CD4-positive, alpha-beta T cell treated with Interleukin-4 for 4 hours (primary cell): ENCODE results near the gene PTBP2.

Experiments
- DNase-seq: peaks from one replicate; pipeline ENCODE4 v3.0.0-alpha.2; 2020

Gene PTBP2, protein sequence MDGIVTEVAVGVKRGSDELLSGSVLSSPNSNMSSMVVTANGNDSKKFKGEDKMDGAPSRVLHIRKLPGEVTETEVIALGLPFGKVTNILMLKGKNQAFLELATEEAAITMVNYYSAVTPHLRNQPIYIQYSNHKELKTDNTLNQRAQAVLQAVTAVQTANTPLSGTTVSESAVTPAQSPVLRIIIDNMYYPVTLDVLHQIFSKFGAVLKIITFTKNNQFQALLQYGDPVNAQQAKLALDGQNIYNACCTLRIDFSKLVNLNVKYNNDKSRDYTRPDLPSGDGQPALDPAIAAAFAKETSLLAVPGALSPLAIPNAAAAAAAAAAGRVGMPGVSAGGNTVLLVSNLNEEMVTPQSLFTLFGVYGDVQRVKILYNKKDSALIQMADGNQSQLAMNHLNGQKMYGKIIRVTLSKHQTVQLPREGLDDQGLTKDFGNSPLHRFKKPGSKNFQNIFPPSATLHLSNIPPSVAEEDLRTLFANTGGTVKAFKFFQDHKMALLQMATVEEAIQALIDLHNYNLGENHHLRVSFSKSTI

DNA sequence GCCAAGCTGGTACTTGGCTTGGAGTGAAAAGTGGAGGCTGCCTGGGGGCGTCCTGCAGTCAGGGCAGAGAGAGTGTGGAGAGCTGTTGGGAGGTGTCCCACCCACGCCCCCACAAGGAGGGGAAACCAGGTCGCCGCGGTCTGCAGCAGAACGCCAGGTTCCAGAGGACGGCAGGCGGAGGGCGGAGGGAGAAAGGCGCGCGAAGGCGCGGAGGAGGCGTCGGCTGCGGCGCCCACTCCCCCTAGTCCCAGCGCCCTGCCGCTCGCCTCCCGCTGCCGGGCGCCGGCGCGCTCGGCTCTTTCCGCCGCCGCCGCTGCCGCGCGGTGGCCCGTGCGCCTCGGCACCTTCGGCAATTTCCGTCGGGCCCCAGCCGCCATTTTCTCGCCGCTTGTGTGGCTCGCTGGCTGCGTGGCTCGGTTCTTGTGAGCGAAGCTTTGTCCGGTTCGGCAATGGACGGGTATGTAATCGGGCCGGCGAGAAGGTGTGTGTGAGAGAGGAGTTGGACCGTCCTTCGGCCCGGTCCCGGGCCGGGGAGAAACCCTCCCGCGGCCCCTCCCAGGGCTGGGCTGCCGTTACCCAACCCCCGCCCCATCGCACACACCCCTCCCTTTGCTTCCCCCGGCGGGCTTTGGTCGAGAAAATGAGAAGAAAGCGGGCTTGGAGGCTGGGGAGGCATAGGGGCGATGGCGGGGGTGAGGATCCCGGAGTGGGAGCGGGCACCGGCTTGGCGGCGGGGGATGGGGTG, at the start of gene PTBP2:
Gene PTBP2, plus strand, starts transcription at position 369 of the 745 bp plus-strand sequence. Its CDS starts 81 bp downstream, at position 450.
- peak; percentile 77 for DNase-seq

DNA sequence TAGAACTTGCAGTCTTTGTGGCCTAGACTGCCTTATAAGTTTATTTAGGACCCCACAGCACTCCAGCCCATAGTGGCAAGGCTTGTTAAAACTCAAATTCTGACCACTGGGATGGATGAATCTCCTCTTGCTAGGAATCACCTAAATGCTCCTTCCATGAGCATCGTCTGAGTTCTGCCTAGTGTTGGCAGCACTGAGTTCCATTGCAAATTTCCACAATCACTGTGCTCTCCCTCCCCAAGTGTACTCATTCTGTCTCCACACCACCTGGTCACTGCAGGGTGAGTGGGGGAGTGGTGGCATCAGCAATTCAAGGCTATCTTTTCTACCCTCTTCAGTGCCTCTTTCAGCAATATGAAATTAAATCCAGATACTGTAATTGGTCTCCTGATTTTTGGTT, 46.7 kb upstream of the PTBP2 start:
- no peak for DNase-seq

DNA sequence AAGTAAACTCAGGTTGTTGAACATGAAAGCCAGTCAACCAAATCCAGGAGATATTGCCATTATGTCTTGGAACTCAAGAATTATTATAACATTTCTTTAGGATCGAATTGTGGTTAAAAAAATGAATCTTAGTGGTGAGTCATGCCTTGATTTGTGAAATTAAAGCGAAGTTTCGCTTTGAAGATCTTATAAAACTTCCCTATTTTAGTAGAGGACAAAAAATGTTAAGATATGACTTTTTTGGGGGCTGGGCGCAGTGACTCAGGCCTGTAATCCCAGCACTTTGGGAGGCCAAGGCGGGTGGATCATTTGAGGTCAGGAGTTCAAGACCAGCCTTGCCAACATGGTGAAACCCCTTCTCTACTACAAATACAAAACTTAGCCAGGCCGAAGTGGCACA, 39.5 kb upstream of the PTBP2 start:
- DNase-seq: no peak

DNA sequence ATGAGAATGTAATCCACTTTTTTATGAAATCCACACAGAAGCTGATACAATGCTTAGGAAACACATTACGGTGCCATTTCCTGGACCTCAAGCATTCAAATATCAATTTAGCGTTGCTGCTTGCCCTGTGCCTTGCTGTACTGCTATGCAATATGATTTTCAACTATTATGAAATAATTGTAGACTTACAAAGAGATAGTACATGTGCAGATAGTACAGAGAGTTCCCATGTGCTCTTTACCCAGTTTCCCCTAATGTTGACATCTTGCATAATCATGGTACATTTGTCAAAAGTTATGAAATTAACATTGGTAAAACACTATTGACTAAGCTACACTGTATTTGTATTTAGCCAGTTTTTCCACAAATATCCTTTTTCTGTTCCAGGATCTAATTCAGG, 37.7 kb upstream of the PTBP2 start:
- DNase-seq: no peak

DNA sequence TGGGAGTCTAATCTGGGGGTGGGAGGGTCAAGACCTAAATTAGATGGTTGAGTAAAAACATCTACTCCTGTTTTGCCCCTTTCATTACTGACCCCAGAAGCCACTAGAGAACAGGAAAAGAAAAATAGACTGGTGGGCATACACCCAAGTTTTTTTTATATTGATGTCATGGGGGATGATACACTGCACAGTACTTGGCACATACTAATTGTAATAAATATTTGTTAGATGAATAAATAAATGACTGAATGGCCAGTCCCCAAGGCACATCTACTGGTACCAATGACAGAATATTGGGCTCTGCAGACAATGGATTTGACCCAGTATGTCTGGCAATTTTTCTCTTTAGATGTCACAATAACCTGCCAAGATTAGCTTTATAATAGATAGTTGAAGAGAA, 36.8 kb upstream of the PTBP2 start:
- no peak for DNase-seq

DNA sequence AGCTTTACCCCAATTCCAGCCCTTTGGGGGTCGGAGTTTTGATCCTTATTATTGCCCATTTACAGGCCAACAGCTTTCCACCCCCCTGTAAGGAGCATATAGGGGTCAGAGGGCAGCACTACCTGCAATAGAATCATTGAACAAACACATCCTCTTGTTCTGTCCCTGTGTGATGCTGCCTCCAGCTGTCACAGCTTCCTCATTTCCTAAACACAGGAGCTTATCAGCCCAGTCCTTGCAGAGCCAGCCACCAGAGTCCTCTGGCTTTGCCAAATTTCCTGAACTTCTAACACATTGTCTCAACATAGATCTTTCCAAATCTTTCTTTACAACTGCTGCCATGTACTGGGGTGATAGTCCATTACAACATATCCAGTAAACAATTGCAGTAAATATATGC, 32.8 kb upstream of the PTBP2 start:
- no peak for DNase-seq

DNA sequence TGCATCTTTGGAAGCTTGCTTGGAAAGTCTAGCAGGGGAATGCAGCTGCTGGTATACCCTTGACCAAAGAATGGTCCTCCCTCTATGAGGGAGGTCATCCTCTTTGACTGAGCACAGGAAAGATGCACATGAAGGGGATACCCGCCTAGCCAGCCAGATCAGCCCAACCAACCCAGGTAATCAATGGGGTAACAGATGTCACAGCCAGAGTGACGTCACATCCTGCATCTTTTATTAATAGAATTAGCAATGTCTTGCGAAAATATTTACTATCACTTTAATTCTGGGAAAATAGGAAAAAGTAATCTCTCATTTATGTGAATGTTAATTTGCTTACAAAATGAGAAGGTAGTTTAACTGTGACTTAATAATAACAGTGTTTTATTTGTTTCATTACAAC, 25.6 kb upstream of the PTBP2 start:
- DNase-seq: no peak

DNA sequence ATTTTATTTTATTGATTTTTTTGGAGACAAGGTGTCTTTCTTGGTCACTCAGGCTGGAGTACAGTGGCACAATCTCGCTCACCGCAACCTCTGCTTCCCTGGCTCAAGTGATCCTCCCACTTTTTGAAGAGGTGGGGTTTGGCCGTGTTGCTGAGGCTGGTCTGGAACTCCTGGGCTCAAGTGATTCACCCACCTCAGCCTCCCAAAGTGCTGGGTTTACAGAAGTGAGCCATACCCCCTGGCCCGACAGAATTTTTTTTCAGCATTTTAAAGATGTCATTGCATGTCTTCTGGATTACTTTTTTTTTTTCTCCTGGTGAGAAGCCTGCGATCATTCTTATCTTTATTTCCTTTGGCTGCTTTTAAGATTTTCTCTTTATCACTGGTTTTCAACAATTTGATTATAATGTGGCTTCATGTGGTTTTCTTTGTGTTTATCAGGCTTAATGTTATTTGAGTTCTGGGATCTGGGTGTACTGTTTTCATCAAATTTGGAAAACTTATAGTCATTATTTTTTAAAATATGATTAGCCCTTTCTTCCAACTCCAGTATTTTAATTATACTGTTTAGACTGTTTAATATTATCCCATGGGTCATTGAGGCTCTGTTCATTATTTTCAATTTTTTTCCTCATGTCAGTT, 23.1 kb upstream of the PTBP2 start:
- DNase-seq: no peak

DNA sequence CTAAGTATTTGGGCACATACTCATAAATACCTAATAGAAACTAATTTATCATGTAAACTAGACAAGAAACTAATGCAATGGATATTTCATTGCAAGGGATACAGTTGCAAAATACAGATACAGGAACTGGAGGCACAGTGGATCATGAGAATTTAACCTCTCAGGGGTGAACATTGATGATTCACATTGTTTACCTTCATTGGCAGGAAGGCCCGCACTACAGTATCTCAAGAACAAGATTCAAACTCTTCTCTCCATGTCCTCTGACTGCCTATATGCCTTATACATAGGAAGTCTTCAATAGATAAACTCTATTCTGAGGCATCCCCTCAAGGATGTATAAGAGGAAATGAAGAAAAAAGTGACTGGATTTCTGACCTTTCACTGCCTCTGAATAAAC, 18.4 kb upstream of the PTBP2 start:
- no peak for DNase-seq

DNA sequence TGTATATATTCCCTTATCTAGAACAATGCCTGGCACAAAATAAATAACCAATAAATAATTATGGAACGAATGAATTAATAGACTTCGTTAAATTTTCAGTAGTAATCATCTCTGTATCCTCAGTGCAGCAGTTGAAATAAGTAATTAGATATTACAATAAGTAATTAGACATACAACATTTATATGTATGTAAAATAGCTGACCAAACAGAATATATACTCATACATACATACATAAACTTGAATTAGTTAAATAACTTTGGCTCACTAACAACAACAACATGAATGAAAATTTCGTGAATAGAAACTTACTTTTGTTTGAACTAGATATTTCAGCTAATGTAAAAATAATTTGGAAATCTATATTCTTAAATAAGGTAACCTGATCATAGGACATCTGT, 14.6 kb upstream of the PTBP2 start:
- DNase-seq: no peak

DNA sequence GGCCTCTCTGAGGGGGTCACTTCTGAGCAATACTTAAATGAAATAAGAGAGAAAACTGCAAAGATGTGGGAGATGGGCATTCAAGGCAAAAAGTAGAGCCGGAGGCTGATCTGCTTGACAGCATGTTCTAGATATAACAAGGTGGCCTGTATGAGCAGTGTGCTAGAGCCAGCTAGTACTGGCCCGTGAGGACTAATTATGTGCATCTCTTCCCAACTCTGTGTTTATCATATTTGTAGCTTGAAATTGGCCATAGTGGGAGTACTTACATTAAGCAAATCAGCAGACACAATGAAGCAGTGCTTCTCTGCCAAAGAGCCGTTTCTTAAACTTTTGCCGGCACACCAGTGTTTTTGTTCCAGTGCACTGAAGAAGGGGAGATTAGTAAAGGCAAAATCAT, 13.1 kb upstream of the PTBP2 start:
- DNase-seq: no peak

DNA sequence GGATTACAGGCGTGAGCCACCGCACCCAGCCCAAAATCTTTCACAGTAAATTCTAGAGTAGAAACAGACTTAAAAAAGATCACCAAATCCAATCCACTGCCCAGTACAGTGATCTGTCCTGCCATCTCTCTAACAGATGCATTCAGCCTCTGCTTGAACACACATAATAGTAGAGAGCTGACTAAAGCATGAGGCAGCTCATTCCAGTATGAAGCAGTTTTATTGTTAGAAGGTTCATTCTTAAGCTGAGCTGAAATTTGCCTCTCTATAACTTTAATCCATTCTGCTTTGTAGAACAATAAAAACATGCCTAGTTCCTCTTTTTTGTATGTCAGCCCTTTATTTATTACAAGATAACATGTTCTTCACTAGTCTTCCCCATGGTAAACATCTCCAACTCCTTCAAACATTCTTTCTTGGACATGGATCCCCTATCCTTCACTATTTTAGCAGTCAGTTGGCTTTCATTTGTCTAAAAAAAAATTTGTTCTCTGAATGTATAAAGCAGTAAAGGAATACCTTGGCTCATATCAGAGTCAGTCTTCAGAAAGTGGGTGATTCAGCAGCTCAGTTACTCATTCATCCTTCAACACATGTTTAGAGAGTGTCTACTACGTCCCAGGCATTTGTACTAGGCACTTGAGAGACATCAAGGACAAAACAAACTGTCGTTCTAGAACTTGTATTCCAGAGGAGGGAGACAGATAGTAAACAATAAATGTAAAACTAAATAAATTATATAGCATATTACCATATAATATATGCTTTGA, 10.7 kb upstream of the PTBP2 start:
- DNase-seq: no peak

DNA sequence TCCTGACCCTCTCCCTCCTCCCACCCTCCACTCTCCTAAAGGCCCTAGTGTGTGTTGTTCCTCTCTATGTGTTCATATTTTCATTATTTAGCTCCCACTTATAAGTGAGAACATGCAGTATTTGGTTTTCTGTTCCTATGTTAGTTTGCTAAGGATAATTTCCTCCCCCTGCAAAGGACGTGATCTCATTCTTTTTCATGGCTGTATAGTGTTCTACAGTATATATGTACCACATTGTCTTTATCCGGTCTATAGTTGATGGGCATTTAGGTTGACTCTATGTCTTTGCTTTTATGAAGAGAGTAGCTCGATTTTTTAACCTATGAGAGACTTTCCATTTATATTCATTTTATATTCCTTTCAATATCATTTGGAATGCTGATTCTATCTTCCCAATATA, 7.9 kb upstream of the PTBP2 start:
- DNase-seq: no peak

DNA sequence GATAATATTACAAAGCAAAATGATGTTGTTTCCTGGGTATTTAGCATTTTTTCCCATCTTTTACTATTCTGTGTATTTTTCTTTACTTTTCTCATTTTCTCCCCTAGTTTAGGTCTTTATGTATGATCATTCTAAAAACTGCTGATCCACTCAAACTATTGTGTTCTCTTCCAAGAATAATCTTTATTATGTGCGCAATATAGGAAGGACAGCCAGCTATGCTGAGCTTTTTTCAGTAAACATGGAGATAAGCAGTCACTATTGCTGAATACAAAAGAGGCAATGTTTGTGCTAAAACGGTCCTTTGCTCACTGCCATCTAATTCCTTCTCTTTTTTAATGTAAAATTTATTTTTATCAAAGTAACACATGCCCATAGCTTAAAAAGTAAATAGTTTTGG, 6.7 kb upstream of the PTBP2 start:
- DNase-seq: no peak

DNA sequence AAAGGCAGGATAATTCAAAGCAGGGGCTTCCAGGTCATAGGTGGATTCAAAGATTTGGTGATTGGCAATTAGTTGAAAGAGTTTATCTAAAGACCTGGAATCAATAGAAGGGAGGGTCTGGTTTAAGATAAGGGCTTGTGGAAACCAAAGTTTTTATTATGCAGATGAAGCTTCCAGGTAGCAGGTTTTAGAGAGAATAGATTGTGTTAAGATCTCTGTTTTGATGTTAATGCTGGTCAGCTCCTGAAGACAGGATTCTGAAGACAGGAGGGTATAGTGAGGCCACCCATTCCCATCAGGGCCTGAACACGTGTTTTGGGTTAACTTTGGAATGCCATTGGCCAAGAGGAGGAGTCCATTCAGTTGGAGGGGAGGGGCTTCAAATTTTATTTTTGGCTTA, 6.1 kb upstream of the PTBP2 start:
- no peak for DNase-seq

DNA sequence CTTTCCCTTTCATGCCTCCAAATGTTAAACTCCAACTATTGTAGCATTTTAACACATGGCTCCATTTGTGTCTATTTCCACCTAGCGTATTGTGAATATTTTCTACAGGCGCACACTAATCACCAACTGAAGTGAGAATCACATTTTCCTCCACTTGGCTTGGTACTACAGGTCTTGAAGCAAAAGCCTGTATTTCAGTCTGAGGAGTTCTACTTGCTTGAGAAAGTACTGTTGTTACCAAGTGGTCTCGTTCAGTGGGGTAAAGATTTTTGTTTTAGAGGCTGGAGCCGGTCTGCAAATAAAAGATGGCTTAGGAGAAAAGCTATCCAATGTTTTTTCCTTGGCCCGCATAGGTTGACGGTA, 550 bp upstream of the PTBP2 start:
- no peak for DNase-seq

DNA sequence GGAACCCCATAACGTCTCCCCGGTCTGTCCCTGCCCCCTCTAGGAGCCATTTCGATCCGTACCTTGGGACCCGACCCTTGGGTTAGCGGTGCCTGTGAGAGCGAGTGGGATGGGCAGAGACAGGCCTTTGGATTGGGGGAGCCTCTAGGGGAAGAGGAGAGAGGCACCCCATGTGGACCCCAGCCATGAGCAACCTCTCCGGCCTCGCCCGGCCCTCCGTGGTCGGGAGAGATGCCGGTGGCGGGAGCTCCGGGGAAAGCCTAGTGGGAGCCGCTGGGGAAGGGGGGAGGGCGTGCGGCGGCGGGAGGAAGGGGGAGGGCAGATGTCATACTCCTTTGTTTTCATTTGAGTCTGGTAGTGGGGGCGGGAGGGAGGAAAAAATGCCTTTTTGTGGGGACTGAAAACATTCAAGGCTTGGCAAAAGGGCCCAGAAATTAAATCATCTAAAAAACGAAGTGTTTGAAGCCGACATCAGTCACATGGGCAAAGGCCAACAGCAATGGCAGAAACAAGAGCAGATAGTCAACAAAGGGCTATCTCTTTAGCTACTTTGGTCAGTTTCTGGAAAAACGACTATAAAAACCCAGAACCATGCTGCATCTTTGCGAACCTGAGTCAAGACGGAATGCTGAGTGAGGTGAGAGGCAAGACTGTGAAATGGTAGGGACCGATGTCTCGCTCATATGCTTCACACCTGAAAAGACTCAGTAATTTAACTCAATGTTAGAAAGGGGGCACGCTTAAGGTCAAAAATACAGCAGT, 758 bp downstream of the PTBP2 start:
- DNase-seq: no peak

DNA sequence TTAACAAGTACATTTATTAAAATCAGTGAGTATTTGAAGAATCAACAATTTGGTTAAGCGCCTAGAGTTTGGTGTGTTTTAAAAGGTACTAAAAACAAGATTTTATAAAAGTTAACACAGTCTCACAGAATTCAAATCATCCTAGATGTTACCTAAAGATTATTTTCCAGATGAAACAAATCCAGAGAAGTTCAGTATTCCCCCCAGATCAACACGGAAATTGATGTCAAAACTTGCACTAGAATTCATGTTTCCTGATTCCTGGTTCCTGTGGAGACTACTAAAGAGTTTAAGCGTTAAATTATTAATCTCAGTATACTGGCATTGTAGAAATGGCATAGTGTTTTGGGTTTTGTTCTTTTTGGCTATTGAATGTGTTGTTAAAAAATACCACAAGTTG, 1.4 kb downstream of the PTBP2 start:
- no peak for DNase-seq

DNA sequence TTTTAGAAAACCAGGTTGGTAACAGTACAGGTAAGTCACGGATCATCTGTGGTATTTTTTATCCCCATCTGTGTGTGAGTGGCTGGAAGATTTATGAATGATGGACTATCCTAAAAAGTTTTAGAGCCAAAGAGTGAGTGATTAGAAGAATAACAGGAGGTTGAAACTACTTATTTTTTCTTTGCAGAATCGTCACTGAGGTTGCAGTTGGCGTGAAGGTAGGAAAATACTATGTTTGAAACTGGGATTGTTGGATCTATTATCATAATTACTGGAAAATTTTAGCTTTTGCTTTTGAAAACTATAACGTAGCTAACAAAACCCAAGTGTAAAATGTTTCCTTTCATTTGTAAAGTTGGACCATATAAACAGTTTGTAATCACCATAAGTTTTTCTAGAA, 1.8 kb downstream of the PTBP2 start:
- no peak for DNase-seq

DNA sequence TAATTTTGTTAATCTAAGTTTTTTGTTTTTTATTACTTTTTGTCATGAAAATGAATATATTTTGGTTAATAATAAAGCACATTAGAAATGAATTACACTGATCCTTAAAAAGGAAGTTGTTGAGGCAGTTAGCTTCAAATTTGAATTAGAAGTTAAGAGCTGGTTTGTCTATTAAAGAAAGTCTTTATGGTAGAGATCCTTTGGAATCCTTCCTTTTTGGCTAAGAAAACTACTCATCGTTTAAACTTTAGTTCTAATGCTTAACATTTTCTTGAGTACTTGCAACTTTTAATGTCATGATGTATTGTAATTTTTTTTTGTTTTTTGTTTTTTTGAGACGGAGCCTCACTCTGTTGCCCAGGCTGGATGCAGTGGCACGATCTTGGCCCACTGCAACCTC, 2.4 kb downstream of the PTBP2 start:
- no peak for DNase-seq

DNA sequence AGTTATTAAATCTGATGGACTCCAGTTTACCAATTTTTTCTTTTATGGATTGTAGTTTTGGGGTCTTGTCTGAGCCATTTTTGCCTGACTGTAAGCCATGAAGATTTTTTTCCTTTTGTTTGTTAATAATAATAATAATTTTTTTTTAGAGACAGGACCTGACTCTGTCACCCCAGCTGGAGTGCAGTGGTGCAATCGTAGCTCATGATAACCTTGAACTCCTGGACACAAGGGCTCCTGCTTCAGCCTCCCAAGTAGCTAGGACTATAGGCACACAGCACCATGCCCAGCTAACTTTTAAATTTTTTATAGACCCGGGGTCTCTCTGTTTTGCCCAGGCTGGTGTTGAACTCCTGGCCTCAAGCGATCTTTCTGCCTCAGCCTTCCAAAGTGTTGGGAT, 6.3 kb downstream of the PTBP2 start:
- DNase-seq: no peak

DNA sequence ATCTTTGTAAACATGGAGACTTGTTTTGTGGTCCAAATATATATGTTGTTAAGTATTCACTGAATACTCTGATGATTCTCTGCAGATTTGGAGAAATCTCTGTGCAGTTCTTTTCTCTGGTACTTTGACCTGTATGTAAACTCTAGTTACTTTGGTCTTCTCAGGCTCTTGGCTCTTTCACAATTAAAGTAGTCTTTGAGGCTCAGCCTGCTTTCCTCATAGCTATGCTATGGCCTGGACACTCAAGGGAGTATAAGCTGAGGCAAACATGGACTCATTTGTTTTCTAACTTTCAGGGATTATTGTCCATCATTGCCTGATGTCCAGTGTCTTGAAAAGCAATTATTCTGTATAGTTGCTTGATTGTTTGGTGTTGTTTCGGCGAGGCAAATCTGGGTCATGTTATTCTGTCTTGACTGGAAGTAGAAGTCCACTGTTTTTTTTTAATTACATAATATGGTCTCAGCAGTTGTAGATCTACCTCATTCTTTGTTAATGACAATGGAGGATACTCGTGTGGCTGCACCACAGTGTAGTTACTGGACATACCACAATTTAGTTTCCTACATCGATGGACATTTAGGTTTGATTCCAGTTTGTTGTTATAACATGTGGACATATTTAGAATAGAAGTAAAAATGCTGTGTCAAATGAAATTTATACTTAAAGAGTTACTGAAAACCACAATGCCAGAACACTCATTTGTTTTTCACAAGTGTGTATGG, 9.2 kb downstream of the PTBP2 start:
- DNase-seq: no peak
